Measurements from ENCODE around the gene SKP1. TPM values are rescaled to one million over a fixed set of nuclear protein-coding genes. Genes with fewer than 3 reads are reported as not detected.
"Not testable (repeated sequence)": the region's sequence is repeated elsewhere in the genome, so short reads cannot be mapped to it uniquely, and the experiment has no call there.

SKP1 gene
- total RNA-seq, 1 donor from 2014 or later = 333 TPM

DNA sequence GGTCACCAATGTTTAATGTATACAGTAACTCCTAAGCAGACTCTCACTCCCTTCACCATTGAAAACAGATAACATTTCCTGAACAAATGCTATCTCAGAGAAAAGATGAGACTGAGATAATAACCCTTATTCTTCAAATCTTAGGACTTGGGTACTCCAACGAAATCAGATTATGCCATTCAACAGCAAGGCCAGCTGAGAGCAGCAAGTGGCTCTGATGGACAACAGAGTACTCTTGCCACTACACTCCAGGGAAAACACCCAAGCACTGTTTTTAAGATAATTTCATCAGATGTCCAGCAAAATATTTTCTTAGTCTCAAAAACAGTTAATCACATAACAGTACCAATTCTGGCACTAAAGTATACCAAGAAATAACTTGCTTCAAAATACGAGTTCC lies 39.0 kb upstream of the SKP1 start:
- Mint-ChIP-seq H3K9me3 (ENCODE audit: unreplicated experiment) (peaks cover 13% of the 10 kb centered on the region), H3K36me3 (ENCODE audit: unreplicated experiment) (peaks cover 14% of the 10 kb centered on the region), H3K27ac (ENCODE audit: unreplicated experiment) (no peak overlapping the region), H3K4me3 (ENCODE audit: unreplicated experiment) (no peak overlapping the region), H3K27me3 (ENCODE audit: unreplicated experiment) (no peaks in the 10 kb centered on the region), H3K4me1 (ENCODE audit: unreplicated experiment) (peaks cover 28% of the 10 kb centered on the region)
- DNase-seq (ENCODE audit: extremely low spot score, unreplicated experiment) = no peak
- TF ChIP-seq, protein P1, sequence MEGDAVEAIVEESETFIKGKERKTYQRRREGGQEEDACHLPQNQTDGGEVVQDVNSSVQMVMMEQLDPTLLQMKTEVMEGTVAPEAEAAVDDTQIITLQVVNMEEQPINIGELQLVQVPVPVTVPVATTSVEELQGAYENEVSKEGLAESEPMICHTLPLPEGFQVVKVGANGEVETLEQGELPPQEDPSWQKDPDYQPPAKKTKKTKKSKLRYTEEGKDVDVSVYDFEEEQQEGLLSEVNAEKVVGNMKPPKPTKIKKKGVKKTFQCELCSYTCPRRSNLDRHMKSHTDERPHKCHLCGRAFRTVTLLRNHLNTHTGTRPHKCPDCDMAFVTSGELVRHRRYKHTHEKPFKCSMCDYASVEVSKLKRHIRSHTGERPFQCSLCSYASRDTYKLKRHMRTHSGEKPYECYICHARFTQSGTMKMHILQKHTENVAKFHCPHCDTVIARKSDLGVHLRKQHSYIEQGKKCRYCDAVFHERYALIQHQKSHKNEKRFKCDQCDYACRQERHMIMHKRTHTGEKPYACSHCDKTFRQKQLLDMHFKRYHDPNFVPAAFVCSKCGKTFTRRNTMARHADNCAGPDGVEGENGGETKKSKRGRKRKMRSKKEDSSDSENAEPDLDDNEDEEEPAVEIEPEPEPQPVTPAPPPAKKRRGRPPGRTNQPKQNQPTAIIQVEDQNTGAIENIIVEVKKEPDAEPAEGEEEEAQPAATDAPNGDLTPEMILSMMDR (IDR thresholded peaks at IDR 0.05) = no peak

DNA sequence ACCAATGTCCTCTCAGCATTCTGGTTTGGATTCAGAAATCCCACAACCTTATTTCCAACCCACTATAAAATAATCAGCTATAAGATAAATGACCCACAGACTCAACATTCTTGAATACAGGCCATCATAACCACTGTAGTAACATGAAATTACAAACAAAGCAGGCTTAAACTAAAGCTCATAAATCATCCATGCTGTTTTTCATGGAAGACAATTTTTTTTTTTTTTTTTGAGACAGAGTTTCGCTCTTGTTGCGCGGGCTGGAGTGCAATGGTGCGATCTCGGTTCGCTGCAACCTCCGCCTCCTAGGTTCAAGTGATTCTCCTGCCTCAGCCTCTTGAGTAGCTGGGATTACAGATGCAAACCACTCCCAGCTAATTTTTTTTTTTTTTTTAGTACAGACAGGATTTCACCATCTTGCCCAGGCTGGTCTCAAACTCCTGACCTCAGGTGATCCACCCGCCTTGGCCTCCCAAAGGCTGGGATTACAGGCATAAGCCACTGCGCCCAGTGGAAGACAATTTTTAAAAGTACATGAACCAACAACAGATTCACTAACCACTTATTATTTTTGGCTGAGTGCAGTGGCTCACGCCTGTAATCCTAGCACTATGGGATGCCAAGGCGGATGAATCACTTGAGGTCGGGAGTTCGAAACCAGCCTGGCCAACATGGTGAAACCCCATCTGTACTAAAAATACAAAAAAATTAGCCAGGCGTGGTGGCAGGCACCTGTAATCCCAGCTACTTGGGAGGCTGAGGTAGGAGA lies 34.7 kb upstream of the SKP1 start:
- H3K36me3 Mint-ChIP-seq (ENCODE audit: unreplicated experiment); DNase-seq (ENCODE audit: extremely low spot score, unreplicated experiment); H3K27ac Mint-ChIP-seq (ENCODE audit: unreplicated experiment); H3K4me3 Mint-ChIP-seq (ENCODE audit: unreplicated experiment); H3K27me3 Mint-ChIP-seq (ENCODE audit: unreplicated experiment): not testable (repeated sequence)
- Mint-ChIP-seq H3K4me1 (ENCODE audit: unreplicated experiment) (peaks cover 23% of the 10 kb centered on the region), H3K9me3 (ENCODE audit: unreplicated experiment) (peaks cover 13% of the 10 kb centered on the region)

DNA sequence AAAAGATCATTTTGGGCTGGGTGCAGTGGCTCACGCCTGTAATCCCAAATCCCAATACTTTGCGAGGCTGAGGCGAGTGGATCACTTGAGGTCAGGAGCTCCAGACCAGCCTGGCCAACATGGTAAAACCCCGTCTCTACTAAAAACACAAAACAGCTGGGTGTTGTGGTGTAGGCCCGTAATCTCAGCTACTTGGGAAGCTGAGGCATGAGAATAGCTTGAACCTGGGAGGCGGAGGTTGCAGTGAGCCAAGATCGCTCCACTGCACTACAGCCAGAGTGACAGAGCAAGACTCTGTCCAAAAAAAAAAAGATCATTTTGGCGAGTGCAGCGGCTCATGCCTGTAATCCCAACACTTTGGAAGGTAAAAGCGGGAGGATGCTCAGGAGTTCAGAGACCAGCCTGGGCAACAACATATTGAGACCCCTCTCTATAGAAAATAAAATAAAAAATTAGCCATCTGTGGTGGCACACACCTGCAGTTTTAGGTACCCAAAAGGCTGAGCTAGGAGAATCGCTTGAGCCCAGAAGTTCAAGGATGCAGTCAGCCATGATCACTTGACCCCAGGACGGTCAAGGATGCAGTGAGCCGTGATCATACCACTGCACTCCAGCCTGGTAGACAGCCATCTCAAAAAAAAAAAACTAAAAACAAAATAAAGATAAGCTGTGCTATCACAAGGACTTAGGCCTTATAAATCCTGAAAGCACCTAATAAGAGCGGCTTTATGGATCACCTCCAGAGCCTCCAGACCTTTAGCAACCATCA lies 32.9 kb upstream of the SKP1 start:
- no peak for DNase-seq (ENCODE audit: extremely low spot score, unreplicated experiment)
- peaks cover 13% of the 10 kb centered on the region for H3K9me3 Mint-ChIP-seq (ENCODE audit: unreplicated experiment)
- TF ChIP-seq, protein P1 (IDR thresholded peaks at IDR 0.05) = no peak
- peaks cover 17% of the 10 kb centered on the region for H3K36me3 Mint-ChIP-seq (ENCODE audit: unreplicated experiment)
- H3K4me3 Mint-ChIP-seq (ENCODE audit: unreplicated experiment) = no peak overlapping the region
- H3K4me1 Mint-ChIP-seq (ENCODE audit: unreplicated experiment) = peaks cover 23% of the 10 kb centered on the region
- no peaks in the 10 kb centered on the region for H3K27me3 Mint-ChIP-seq (ENCODE audit: unreplicated experiment)
- H3K27ac Mint-ChIP-seq (ENCODE audit: unreplicated experiment) = no peak overlapping the region

DNA sequence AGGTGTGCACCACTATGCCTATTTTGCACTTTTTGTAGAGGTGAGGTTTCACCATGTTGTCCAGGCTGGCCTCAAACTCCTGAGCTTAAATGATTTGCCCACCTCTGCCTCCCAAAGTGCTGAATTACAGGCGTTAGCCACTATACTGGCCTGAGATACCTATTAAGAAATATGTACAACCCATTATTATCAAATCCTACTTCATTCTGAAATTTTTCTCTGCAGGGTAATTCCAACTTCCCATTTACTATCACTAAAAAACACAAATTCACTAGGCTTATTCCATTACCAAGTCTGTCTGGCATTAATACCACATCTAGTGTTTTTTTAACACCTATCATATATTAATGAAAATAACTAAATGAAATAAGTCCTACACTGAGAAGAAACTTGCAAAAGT lies 30.9 kb upstream of the SKP1 start:
- no peak for DNase-seq (ENCODE audit: extremely low spot score, unreplicated experiment)
- H3K27me3 Mint-ChIP-seq (ENCODE audit: unreplicated experiment) = no peaks in the 10 kb centered on the region
- H3K27ac Mint-ChIP-seq (ENCODE audit: unreplicated experiment) = no peak overlapping the region
- H3K4me3 Mint-ChIP-seq (ENCODE audit: unreplicated experiment) = no peak overlapping the region
- TF ChIP-seq, protein P1 (IDR thresholded peaks at IDR 0.05) = no peak
- H3K4me1 Mint-ChIP-seq (ENCODE audit: unreplicated experiment) = peaks cover 23% of the 10 kb centered on the region
- peaks cover 29% of the 10 kb centered on the region for H3K36me3 Mint-ChIP-seq (ENCODE audit: unreplicated experiment)
- peaks cover 7% of the 10 kb centered on the region for H3K9me3 Mint-ChIP-seq (ENCODE audit: unreplicated experiment)

DNA sequence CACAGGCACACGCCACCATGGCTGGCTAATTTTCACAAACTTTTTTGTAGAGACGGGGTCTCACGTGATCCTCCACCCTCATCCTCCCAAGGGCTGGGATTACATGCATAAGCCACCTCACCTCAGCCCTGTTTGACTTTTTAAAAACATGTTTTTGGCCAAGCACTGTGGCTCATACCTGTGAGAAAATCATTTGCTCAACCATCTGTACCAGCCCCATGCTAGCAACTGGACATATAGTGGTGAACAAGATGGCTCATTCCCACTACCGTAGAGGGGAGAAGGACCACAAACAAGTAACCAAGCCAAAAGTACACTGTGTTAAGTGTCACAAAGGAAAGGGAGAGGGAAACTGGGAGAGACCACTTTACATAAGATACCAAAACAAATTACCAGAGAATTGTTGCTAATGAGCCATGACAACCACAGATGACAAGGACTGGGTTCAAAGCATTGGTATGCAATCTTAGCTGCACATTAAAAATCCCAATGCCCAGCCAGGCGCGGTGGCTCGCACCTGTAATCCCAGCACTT lies 29.9 kb upstream of the SKP1 start:
- no peak for DNase-seq (ENCODE audit: extremely low spot score, unreplicated experiment)
- Mint-ChIP-seq H3K27ac (ENCODE audit: unreplicated experiment) (no peak overlapping the region), H3K36me3 (ENCODE audit: unreplicated experiment) (peaks cover 34% of the 10 kb centered on the region)

More for the DNA sequence above, 29.9 kb upstream of the SKP1 start:
- Mint-ChIP-seq H3K4me1 (ENCODE audit: unreplicated experiment) (peaks cover 20% of the 10 kb centered on the region), H3K27me3 (ENCODE audit: unreplicated experiment) (no peaks in the 10 kb centered on the region), H3K9me3 (ENCODE audit: unreplicated experiment) (no peaks in the 10 kb centered on the region), H3K4me3 (ENCODE audit: unreplicated experiment) (no peak overlapping the region)
- TF ChIP-seq, protein P1 (IDR thresholded peaks at IDR 0.05) = no peak
